H1 (cell line): ENCODE measurements around the gene PCDH8. TPM values are rescaled to one million over a fixed set of nuclear protein-coding genes. Genes with fewer than 3 reads are reported as not detected.

ENCODE experiments used
- CTCF ChIA-PET: fragments of 300-600 bp; sonication (Branson Sonifier 250); formaldehyde crosslinking; loops from one replicate; lab custom pipeline; 2021; ENCODE audit not compliant: partially characterized antibody; lab: Charles Lee
- POLR2A ChIA-PET: fragments of 300-600 bp; sonication (Branson Sonifier 250); formaldehyde crosslinking; loops from one replicate; lab custom pipeline; 2021; ENCODE audit warnings: inconsistent platforms; ENCODE audit not compliant: partially characterized antibody; lab: Charles Lee
- DNase-seq, 2 experiments: peaks; one replicate each; pipeline versions ENCODE4 v3.0.0 to v3.0.0-alpha.2; 2010 to 2022; ENCODE audit warnings: low spot score in 2 of 2, low read depth in 1 of 2, mixed read lengths in 1 of 2
- FAIRE-seq: peaks from 2 replicates; lab custom pipeline; 2011; peaks lifted over from hg19 to GRCh38; lab: Jason Lieb, UNC
- H2AFZ ChIP-seq: 2 replicates; pipeline ENCODE4 v1.8.1; 2012; ENCODE audit warnings: low read length, inconsistent platforms
- H2AK5ac ChIP-seq: 2 replicates; pipeline ENCODE4 v1.6.1; 2013; ENCODE audit warnings: low read depth, low read length
- H2BK120ac ChIP-seq: replicated peaks from 2 replicates; pipeline ENCODE3; 2013; ENCODE audit warnings: low read depth, low read length, inconsistent platforms
- H2BK12ac ChIP-seq: 2 replicates; pipeline ENCODE4 v1.6.1; 2013; ENCODE audit warnings: low read depth, low read length
- H2BK15ac ChIP-seq: 2 replicates; pipeline ENCODE4 v1.6.1; 2013; ENCODE audit warnings: low read length
- H2BK20ac ChIP-seq: 2 replicates; pipeline ENCODE4 v1.6.1; 2013; ENCODE audit warnings: low read length
- H2BK5ac ChIP-seq: 2 replicates; pipeline ENCODE4 v1.6.1; 2013; ENCODE audit warnings: low read depth, low read length
- H3K14ac ChIP-seq: 2 replicates; pipeline ENCODE4 v1.6.1; 2013; ENCODE audit warnings: inconsistent platforms; ENCODE audit not compliant: insufficient read length
- H3K18ac ChIP-seq: 2 replicates; pipeline ENCODE4 v1.6.1; 2013; ENCODE audit warnings: low read length; ENCODE audit errors: extremely low read depth
- H3K23ac ChIP-seq: 2 replicates; pipeline ENCODE4 v1.6.1; 2013; ENCODE audit warnings: inconsistent platforms; ENCODE audit not compliant: insufficient read length
- H3K23me2 ChIP-seq: 2 replicates; pipeline ENCODE4 v1.6.1; 2013; ENCODE audit warnings: low read depth, low read length
- H3K27ac ChIP-seq: 2 replicates; pipeline ENCODE4 v1.6.1; 2011; ENCODE audit warnings: low read depth, low read length, inconsistent platforms
- H3K27me3 ChIP-seq, 4 experiments: replicated peaks in 1 of 4; 1 replicate in 1 of 4; 2 replicates in 3 of 4; pipeline versions ENCODE4 v1.6.1 to v1.8.1; 2011 to 2013; ENCODE audit warnings: low read length in 3 of 4, mild to moderate bottlenecking in 3 of 4, inconsistent platforms in 2 of 4, mixed read lengths in 2 of 4, moderate library complexity in 1 of 4; ENCODE audit not compliant: control insufficient read depth in 3 of 4, insufficient read depth in 3 of 4; ENCODE audit errors: extremely low read depth in 1 of 4
- H3K36me3 ChIP-seq, 4 experiments: 2 replicates each; pipeline versions ENCODE4 v1.6.1 to v1.8.1; 2011 to 2013; ENCODE audit warnings: mild to moderate bottlenecking in 4 of 4, low read length in 3 of 4, moderate library complexity in 2 of 4, control low read depth in 1 of 4, inconsistent platforms in 1 of 4; ENCODE audit not compliant: insufficient read depth in 4 of 4, control insufficient read depth in 2 of 4
- H3K4ac ChIP-seq: replicated peaks from 2 replicates; pipeline ENCODE3; 2013; ENCODE audit warnings: low read length, low read depth, mixed read lengths, inconsistent platforms; ENCODE audit not compliant: insufficient read length
- H3K4me1 ChIP-seq, 4 experiments: replicated peaks in 1 of 4; 1 replicate in 1 of 4; 2 replicates in 3 of 4; pipeline versions ENCODE4 v1.6.1 to v1.8.1; 2011 to 2013; ENCODE audit warnings: low read length in 3 of 4, inconsistent platforms in 2 of 4, mixed read lengths in 1 of 4; ENCODE audit not compliant: insufficient read depth in 4 of 4, control insufficient read depth in 3 of 4
- H3K4me2 ChIP-seq, 2 experiments: 2 replicates each; pipeline versions ENCODE4 v1.6.1 to v1.8.1; 2011 to 2013; ENCODE audit warnings: low read depth in 2 of 2, low read length in 2 of 2, control low read depth in 1 of 2, inconsistent platforms in 1 of 2, mild to moderate bottlenecking in 1 of 2; ENCODE audit not compliant: insufficient read depth in 1 of 2
- H3K4me3 ChIP-seq, 4 experiments: fragments of 200-600, 300-600 bp in 1 of 4; sonication (generic), shearing (Covaris generic), sonication (Bioruptor Twin) in 1 of 4; 2 replicates each; pipeline versions ENCODE4 v1.5.1 to v1.8.1; 2011 to 2016; ENCODE audit warnings: low read length in 4 of 4, low read depth in 3 of 4, control low read depth in 2 of 4, inconsistent platforms in 2 of 4, mild to moderate bottlenecking in 2 of 4, mixed read lengths in 1 of 4, moderate library complexity in 1 of 4; ENCODE audit not compliant: insufficient read depth in 2 of 4; ENCODE audit errors: extremely low read depth in 1 of 4
- H3K56ac ChIP-seq: replicated peaks from 2 replicates; pipeline ENCODE3; 2013; ENCODE audit warnings: low read depth, mild to moderate bottlenecking, mixed read lengths, low read length, inconsistent platforms; ENCODE audit not compliant: insufficient read length
- H3K79me1 ChIP-seq: 2 replicates; pipeline ENCODE4 v1.6.1; 2013; ENCODE audit warnings: low read depth, low read length, control low read depth
- H3K79me2 ChIP-seq, 2 experiments: 2 replicates each; pipeline versions ENCODE4 v1.6.1 to v1.8.1; 2012 to 2013; ENCODE audit warnings: low read length in 2 of 2, mild to moderate bottlenecking in 2 of 2, inconsistent platforms in 1 of 2; ENCODE audit not compliant: insufficient read depth in 2 of 2, control insufficient read depth in 1 of 2
- H3K9ac ChIP-seq, 4 experiments: replicated peaks in 1 of 4; 1 replicate in 1 of 4; 2 replicates in 3 of 4; pipeline versions ENCODE4 v1.6.1 to v1.8.1; 2011 to 2013; ENCODE audit warnings: low read depth in 3 of 4, low read length in 3 of 4, control low read depth in 2 of 4, mild to moderate bottlenecking in 2 of 4, moderate library complexity in 2 of 4, inconsistent platforms in 1 of 4; ENCODE audit errors: extremely low read depth in 1 of 4
- H3K9me3 ChIP-seq, 2 experiments: 2 replicates each; pipeline versions ENCODE4 v1.6.1 to v1.8.1; 2012 to 2013; ENCODE audit warnings: mild to moderate bottlenecking in 2 of 2, moderate library complexity in 2 of 2, control low read depth in 1 of 2, inconsistent platforms in 1 of 2, low read depth in 1 of 2, low read length in 1 of 2, mixed read lengths in 1 of 2; ENCODE audit not compliant: insufficient read depth in 2 of 2
- H4K20me1 ChIP-seq, 2 experiments: replicated peaks in 1 of 2; 2 replicates each; pipeline versions ENCODE3 to v1.8.1; 2011 to 2013; ENCODE audit warnings: inconsistent platforms in 2 of 2, low read length in 2 of 2, mild to moderate bottlenecking in 1 of 2; ENCODE audit not compliant: insufficient read depth in 2 of 2, control insufficient read depth in 1 of 2
- H4K5ac ChIP-seq: 2 replicates; pipeline ENCODE4 v1.6.1; 2013; ENCODE audit warnings: low read length, low read depth, mixed read lengths, inconsistent platforms; ENCODE audit not compliant: insufficient read length
- H4K8ac ChIP-seq: 2 replicates; pipeline ENCODE4 v1.8.0; 2013; ENCODE audit warnings: mild to moderate bottlenecking, moderate library complexity, low read length, inconsistent platforms; ENCODE audit not compliant: insufficient read depth; ENCODE audit errors: extremely low read depth
- H4K91ac ChIP-seq: replicated peaks from 2 replicates; pipeline ENCODE3; 2013; ENCODE audit warnings: low read length, mixed read lengths, inconsistent platforms; ENCODE audit not compliant: insufficient read length
- ASH2L ChIP-seq: fragments of 200-600, 300-600 bp; sonication (generic); IDR thresholded peaks from one replicate; pipeline ENCODE4 v1.7.1; 2017; ENCODE audit warnings: low read length
- BCL11A ChIP-seq, 2 experiments: IDR thresholded peaks; one replicate each; pipeline ENCODE4 v1.6.1; 2011; ENCODE audit warnings: low read depth in 2 of 2, low read length in 2 of 2, mild to moderate bottlenecking in 2 of 2
- BRCA1 ChIP-seq: IDR thresholded peaks from 2 replicates; pipeline ENCODE4 v1.6.1; 2012; ENCODE audit warnings: low read depth, low read length, improper control_type of control experiment
- CHD2 ChIP-seq: IDR thresholded peaks from 2 replicates; pipeline ENCODE4 v1.6.1; 2012; ENCODE audit warnings: low read length, improper control_type of control experiment
- MAFK ChIP-seq: IDR thresholded peaks from 2 replicates; pipeline ENCODE4 v1.6.1; 2012; ENCODE audit warnings: low read depth, mild to moderate bottlenecking, improper control_type of control experiment, low read length
- POLR2A ChIP-seq, 2 experiments: IDR thresholded peaks; 1 replicate in 1 of 2; 2 replicates in 1 of 2; pipeline ENCODE4 v1.6.1; 2011; ENCODE audit warnings: low read depth in 2 of 2, low read length in 2 of 2, mild to moderate bottlenecking in 2 of 2; ENCODE audit errors: control extremely low read depth in 1 of 2
- POLR2AphosphoS5 ChIP-seq: IDR thresholded peaks from 2 replicates; pipeline ENCODE4 v1.6.1; 2011; ENCODE audit warnings: low read depth, low read length
- POU5F1 ChIP-seq: IDR thresholded peaks from 2 replicates; pipeline ENCODE4 v1.6.1; 2011; ENCODE audit warnings: low read depth, mild to moderate bottlenecking, low read length, moderate library complexity
- RXRA ChIP-seq: IDR thresholded peaks from 2 replicates; pipeline ENCODE4 v1.6.1; 2011; ENCODE audit warnings: low read depth, mild to moderate bottlenecking, low read length, moderate library complexity; ENCODE audit not compliant: insufficient read depth
- SIN3A ChIP-seq, 2 experiments: IDR thresholded peaks in 1 of 2; conservative IDR thresholded peaks in 1 of 2; 2 replicates each; pipeline ENCODE4 v1.6.1; 2011 to 2012; ENCODE audit warnings: low read length in 2 of 2, improper control_type of control experiment in 1 of 2, low read depth in 1 of 2, mild to moderate bottlenecking in 1 of 2
- SP4 ChIP-seq: IDR thresholded peaks from 2 replicates; pipeline ENCODE4 v1.6.1; 2012; ENCODE audit warnings: low read length, inconsistent platforms
- TAF1 ChIP-seq: IDR thresholded peaks from 2 replicates; pipeline ENCODE4 v1.6.1; 2011; ENCODE audit warnings: mild to moderate bottlenecking, low read depth, low read length
- WGBS, 2 experiments: shearing (Covaris generic) in 1 of 2; methylation state at CpG; one replicate each; pipeline versions ENCODE4 v1.1.6 to v1.1.7; 2013 to 2015; ENCODE audit warnings: low lambda C conversion rate in 2 of 2, mixed read lengths in 2 of 2, inconsistent platforms in 1 of 2, low coverage in 1 of 2, missing lambda C conversion rate in 1 of 2; ENCODE audit not compliant: insufficient replicate concordance in 2 of 2, insufficient coverage in 1 of 2, insufficient read length in 1 of 2; ENCODE audit errors: extremely low coverage in 1 of 2, missing lambda C conversion rate in 1 of 2; 5-methylcytosine and 5-hydroxymethylcytosine counted together
- polyA plus RNA-seq, 7 experiments: library from polyadenylated mRNA; depleted of rRNA in 3 of 7; stranded (reverse) in 5 of 7; unstranded in 2 of 7; fragments of >200 nt in 5 of 7; fragments of 200-250 nt in 2 of 7; gene quantifications; 1 replicate in 5 of 7; 2 replicates in 1 of 7; 4 replicates in 1 of 7; pipeline versions ENCODE4 v1.2.1 to v1.2.3, GENCODE V29; 2011 to 2013; ENCODE audit warnings: missing spikeins in 2 of 7, mixed read lengths in 2 of 7
- total RNA-seq: library from RNA; stranded (reverse); fragmentation: NEBNext Ultra II Directional; extraction: Animal tissue kit (Norgen Biotek cat#: 25700); gene quantifications from 2 replicates; pipeline ENCODE4 v1.2.1, GENCODE V29; 2021

Gene PCDH8
- total and polyA plus RNA-seq, 2 of the 8 experiments (the other 6 are each of a cell fraction or from before 2014, with no cell fraction given): 0.82 to 1.6 TPM

DNA sequence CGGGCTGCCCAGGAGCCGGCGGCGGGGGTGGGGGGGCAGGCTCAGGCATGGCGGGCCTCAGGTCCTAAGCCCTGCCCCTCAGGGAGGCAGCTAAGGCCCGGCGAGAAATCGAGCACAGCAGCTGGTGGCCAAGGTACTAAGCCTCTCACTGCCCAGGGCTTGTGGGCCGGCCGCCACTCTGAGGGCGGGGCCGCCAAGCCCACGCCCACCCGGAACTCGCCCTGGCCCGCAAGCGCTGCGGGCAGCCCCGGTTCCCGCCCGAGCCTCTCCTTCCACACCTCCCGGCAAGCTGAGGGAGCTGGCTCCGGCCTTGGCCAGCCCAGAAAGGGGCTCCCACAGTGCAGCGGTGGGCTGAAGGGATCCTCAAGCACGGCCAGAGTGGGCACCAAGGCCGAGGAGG, 33.1 kb downstream of the PCDH8 start:
- no peak overlapping the region for H3K56ac ChIP-seq
- FAIRE-seq: no peak
- H3K9me3 ChIP-seq: peaks cover 0 to 17% of the 10 kb centered on the region in 2 experiments; a peak in 1 of 4 replicates
- H3K4me3 ChIP-seq: no peak overlapping the region
- H3K4ac ChIP-seq: no peak overlapping the region
- no peaks in the 10 kb centered on the region; a peak in 1 of 8 replicates for H3K36me3 ChIP-seq
- 97% methylated on average over 15 of the region's 26 CpGs; no CpG with 5 or more reads in 1 of the 2 experiments for WGBS, 2 experiments
- no peaks in the 10 kb centered on the region for H3K79me1 ChIP-seq
- no peaks in the 10 kb centered on the region for H3K79me2 ChIP-seq
- H4K20me1 ChIP-seq: no peaks in the 10 kb centered on the region
- no peak overlapping the region for H3K9ac ChIP-seq
- H2BK20ac ChIP-seq: no peak overlapping the region
- no peak overlapping the region for H2BK15ac ChIP-seq
- no peaks in the 10 kb centered on the region for H3K27me3 ChIP-seq
- no peaks in the 10 kb centered on the region; the same call in 1 of the 2 replicates for H3K23me2 ChIP-seq
- ChIA-PET CTCF (interaction anchor here (0.7 to 3.4 kb wide), 8 partner anchors 31 to 386 kb away, joined by 3 to 14 read pairs (median 4); no protein-coding TSS in a partner anchor), POLR2A (interaction anchor here (1.6 kb wide), 1 partner anchor 32 kb away, joined by 3 read pairs; no protein-coding TSS in a partner anchor)
- H2AK5ac ChIP-seq: no peak overlapping the region
- no peak overlapping the region for H3K4me2 ChIP-seq
- H3K27ac ChIP-seq: no peak overlapping the region
- H2BK120ac ChIP-seq: no peak overlapping the region
- no peak for TF ChIP-seq BRCA1
- no peak for TF ChIP-seq POU5F1
- no peak for TF ChIP-seq RXRA
- TF ChIP-seq BCL11A (IDR thresholded peaks at IDR 0.05; ENCODE audit: low read depth in 2 of 2, low read length in 2 of 2): no peak
- no peak for TF ChIP-seq MAFK
- TF ChIP-seq CHD2: no peak
- TF ChIP-seq POLR2A (IDR thresholded peaks at IDR 0.05; ENCODE audit: control extremely low read depth in 1 of 2, low read depth in 2 of 2, low read length in 2 of 2): no peak
- no peak for TF ChIP-seq SIN3A (conservative IDR thresholded peaks at IDR 0.05 in 1 of 2, IDR thresholded peaks at IDR 0.05 in 1 of 2; ENCODE audit: low read depth in 1 of 2, low read length in 2 of 2)
- no peak for TF ChIP-seq POLR2AphosphoS5
- TF ChIP-seq ASH2L: no peak
- TF ChIP-seq SP4: no peak
- no peak for TF ChIP-seq TAF1
- H3K14ac ChIP-seq: no peak overlapping the region
- no peak overlapping the region for H3K18ac ChIP-seq
- DNase-seq: no peak
- no peaks in the 10 kb centered on the region for H3K4me1 ChIP-seq
- no peak overlapping the region for H4K5ac ChIP-seq
- H4K8ac ChIP-seq: no peak overlapping the region
- H2AFZ ChIP-seq: no peak overlapping the region
- no peak overlapping the region for H4K91ac ChIP-seq
- no peak overlapping the region for H3K23ac ChIP-seq
- H2BK12ac ChIP-seq: no peak overlapping the region
- H2BK5ac ChIP-seq: no peak overlapping the region
